Measurements from ENCODE around the gene RECQL5. TPM values are rescaled to one million over a fixed set of nuclear protein-coding genes. Genes with fewer than 3 reads are reported as not detected.
A peak's percentile ranks its signal among the peaks of the same experiment; 100 is the strongest.

Gene RECQL5
- total RNA-seq, 1 experiment from 2014 or later = 67.0 TPM

- H3K4me3 Mint-ChIP-seq (ENCODE audit: unreplicated experiment) = no peak overlapping the region
- H3K9me3 Mint-ChIP-seq (ENCODE audit: unreplicated experiment) = no peaks in the 10 kb centered on the region
- Histone ChIP-seq H3K9me3 (no peaks in the 10 kb centered on the region), H3K27me3 (replicated peaks; ENCODE audit: control insufficient read depth, insufficient read depth, low read length) (no peaks in the 10 kb centered on the region), H3K36me3 (ENCODE audit: control insufficient read depth, insufficient read depth, low read length) (peaks cover 1% of the 10 kb centered on the region), H3K4me3 (ENCODE audit: low read depth, low read length) (no peak overlapping the region), H3K4me1 (peaks cover 60% of the 10 kb centered on the region)
- no peak for DNase-seq
- intact Hi-C loops (cut with micrococcal nuclease; ENCODE audit: unreplicated experiment) = no loop called here
- no peaks in the 10 kb centered on the region for H3K27me3 Mint-ChIP-seq (ENCODE audit: insufficient read depth, unreplicated experiment)
- ChIA-PET CTCF (interaction anchor here (1.3 to 6.9 kb wide), 2 partner anchors 10 to 105 kb away, joined by 9 to 115 read pairs; partner anchors contain the start of gene SMIM5), POLR2A (interaction anchor here (1.0 kb wide), 1 partner anchor 78 kb away, joined by 3 read pairs; no protein-coding TSS in a partner anchor)
- peaks cover 23% of the 10 kb centered on the region for H3K4me1 Mint-ChIP-seq (ENCODE audit: low read depth, unreplicated experiment)
- TF ChIP-seq CTCF (IDR thresholded peaks at IDR 0.05; ENCODE audit: insufficient read depth in 1 of 2, low read depth in 1 of 2, low read length in 1 of 2, severe bottlenecking in 1 of 2, unreplicated experiment in 1 of 2) = no peak
- no TSS peak for BruUV-seq (replicated peaks)
- no peak overlapping the region for H3K27ac Mint-ChIP-seq (ENCODE audit: unreplicated experiment)
- H3K36me3 Mint-ChIP-seq (ENCODE audit: insufficient read depth, unreplicated experiment) = peaks cover 37% of the 10 kb centered on the region
These were observed 23.9 kb downstream of the RECQL5 start for GRCh38 chr17:75642784-75643642.

GRCh38 chr17:75642182-75642783 lies 24.7 kb downstream of the RECQL5 start:
- no peak overlapping the region for H3K27ac Mint-ChIP-seq (ENCODE audit: unreplicated experiment)

More at GRCh38 chr17:75642182-75642783, 24.7 kb downstream of the RECQL5 start:
- peaks cover 57% of the 10 kb centered on the region for H3K4me1 ChIP-seq
- no peaks in the 10 kb centered on the region for H3K27me3 Mint-ChIP-seq (ENCODE audit: insufficient read depth, unreplicated experiment)
- ChIA-PET POLR2A (interaction anchor here (1.0 kb wide), 1 partner anchor 78 kb away, joined by 3 read pairs; no protein-coding TSS in a partner anchor), CTCF (interaction anchor here (0.5 to 6.9 kb wide), 4 partner anchors 9 to 199 kb away, joined by 4 to 115 read pairs (median 8); partner anchors contain the start of gene SMIM5)
- no peak overlapping the region for H3K4me3 Mint-ChIP-seq (ENCODE audit: unreplicated experiment)
- TF ChIP-seq CTCF (IDR thresholded peaks at IDR 0.05; ENCODE audit: insufficient read depth in 1 of 2, low read depth in 1 of 2, low read length in 1 of 2, severe bottlenecking in 1 of 2, unreplicated experiment in 1 of 2) = no peak
- no peaks in the 10 kb centered on the region for H3K27me3 ChIP-seq (replicated peaks; ENCODE audit: control insufficient read depth, insufficient read depth, low read length)
- peaks cover 32% of the 10 kb centered on the region for H3K36me3 Mint-ChIP-seq (ENCODE audit: insufficient read depth, unreplicated experiment)
- DNase-seq = peak in 1 of 2 experiments; percentile 49
- peaks cover 23% of the 10 kb centered on the region for H3K4me1 Mint-ChIP-seq (ENCODE audit: low read depth, unreplicated experiment)
- peaks cover 1% of the 10 kb centered on the region for H3K36me3 ChIP-seq (ENCODE audit: control insufficient read depth, insufficient read depth, low read length)
- no peak overlapping the region for H3K4me3 ChIP-seq (ENCODE audit: low read depth, low read length)
- no peaks in the 10 kb centered on the region for H3K9me3 Mint-ChIP-seq (ENCODE audit: unreplicated experiment)
- no TSS peak for BruUV-seq (replicated peaks)
- no peaks in the 10 kb centered on the region for H3K9me3 ChIP-seq
- intact Hi-C loops (cut with micrococcal nuclease; ENCODE audit: unreplicated experiment) = no loop called here

All from Caco-2 (cell line).